Measurements from ENCODE around the gene WWOX. TPM values are rescaled to one million over a fixed set of nuclear protein-coding genes. Genes with fewer than 3 reads are reported as not detected.

WWOX gene
- total RNA-seq, 1 experiment from 2014 or later, result 28.3 TPM

DNA sequence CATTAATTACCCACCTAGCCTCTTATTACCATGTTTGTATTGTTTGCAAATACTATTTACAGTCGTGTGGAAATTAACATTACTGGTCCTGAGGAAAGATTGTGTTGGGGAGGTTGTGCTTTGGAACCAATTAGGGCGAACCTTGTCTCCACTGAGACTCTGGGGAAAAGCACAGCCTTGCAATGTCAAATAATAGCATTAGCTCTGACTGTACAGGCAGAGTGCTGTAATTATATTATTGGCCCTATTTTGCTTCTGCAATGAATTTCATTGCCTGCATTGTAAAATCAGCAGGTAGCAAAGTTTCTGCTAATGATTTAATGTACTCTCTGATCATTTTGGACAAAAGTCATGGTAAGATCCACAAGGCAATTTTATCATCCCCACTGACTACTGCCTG, 97.0 kb downstream of the WWOX start:
- CTCF ChIA-PET, result no interaction called here

DNA sequence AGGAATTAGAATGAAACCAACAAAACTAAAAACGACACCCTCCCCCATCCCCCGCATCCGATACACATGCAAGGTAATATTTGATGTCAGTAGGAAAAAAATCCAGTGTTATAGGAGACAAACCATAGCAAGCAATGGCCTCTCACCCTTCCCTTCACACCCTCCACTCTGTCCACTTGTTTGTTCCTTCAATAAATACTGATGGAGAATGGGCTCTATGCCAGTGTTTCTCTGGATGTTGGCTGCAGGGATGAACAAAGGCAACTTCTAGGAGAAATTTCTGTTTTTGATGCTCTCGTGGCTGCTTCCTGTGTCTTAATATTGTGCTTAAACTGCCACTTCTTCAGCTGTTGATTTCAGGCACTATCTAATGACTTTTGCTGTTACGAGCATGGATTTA, 98.8 kb downstream of the WWOX start:
- ATAC-seq, result no peak
- Histone ChIP-seq H3K9me2 (replicated peaks; ENCODE audit: low read length) (no peaks in the 10 kb centered on the region), H3K36me3 (ENCODE audit: low read depth, low read length) (no peaks in the 10 kb centered on the region), H2AFZ (ENCODE audit: low read length) (no peak overlapping the region), H3F3A (ENCODE audit: low read length, unreplicated experiment) (no peaks in the 10 kb centered on the region), H3K4me1 (ENCODE audit: insufficient read depth, low read length) (no peaks in the 10 kb centered on the region), H3K4me2 (ENCODE audit: low read length) (no peak overlapping the region), H3K27ac (ENCODE audit: low read length) (no peak overlapping the region), H3K4me3 (ENCODE audit: low read length) (no peak overlapping the region), H3K27me3 (ENCODE audit: low read length) (no peaks in the 10 kb centered on the region), H3K9ac (ENCODE audit: low read length) (no peak overlapping the region), H4K20me1 (ENCODE audit: low read length) (no peaks in the 10 kb centered on the region), H3K79me2 (ENCODE audit: low read length) (no peaks in the 10 kb centered on the region), H3K9me3 (ENCODE audit: low read length) (no peaks in the 10 kb centered on the region)
- TF ChIP-seq EZH2 (IDR thresholded peaks at IDR 0.05; ENCODE audit: low read length, unreplicated experiment), result no peak
- TF ChIP-seq EZH2phosphoT487 (IDR thresholded peaks at IDR 0.05; ENCODE audit: borderline replicate concordance, low read length), result no peak
- TF ChIP-seq CTCF (conservative IDR thresholded peaks at IDR 0.05; ENCODE audit: low read depth, low read length), result no peak
- ChIA-PET CTCF (no interaction called here), POLR2A (ENCODE audit: unreplicated experiment) (no interaction called here)
- BruUV-seq (replicated peaks), result no TSS peak
- intact Hi-C loops (cut with micrococcal nuclease), result no loop called here
- no peak for DNase-seq

More for the DNA sequence above, 97.0 kb downstream of the WWOX start:
- no TSS peak for BruUV-seq (replicated peaks)
- TF ChIP-seq CTCF (conservative IDR thresholded peaks at IDR 0.05; ENCODE audit: low read depth, low read length), result no peak
- no peak for TF ChIP-seq EZH2phosphoT487 (IDR thresholded peaks at IDR 0.05; ENCODE audit: borderline replicate concordance, low read length)
- no peak for TF ChIP-seq EZH2 (IDR thresholded peaks at IDR 0.05; ENCODE audit: low read length, unreplicated experiment)
- POLR2A ChIA-PET (ENCODE audit: unreplicated experiment), result no interaction called here
- no peak overlapping the region for H3K9ac ChIP-seq (ENCODE audit: low read length)
- H3K4me2 ChIP-seq (ENCODE audit: low read length), result no peak overlapping the region
- no peaks in the 10 kb centered on the region for H3K4me1 ChIP-seq (ENCODE audit: insufficient read depth, low read length)
- H3K9me3 ChIP-seq (ENCODE audit: low read length), result no peaks in the 10 kb centered on the region
- no peaks in the 10 kb centered on the region for H3K79me2 ChIP-seq (ENCODE audit: low read length)
- no peaks in the 10 kb centered on the region for H3F3A ChIP-seq (ENCODE audit: low read length, unreplicated experiment)
- H2AFZ ChIP-seq (ENCODE audit: low read length), result no peak overlapping the region
- no peak overlapping the region for H3K27ac ChIP-seq (ENCODE audit: low read length)
- ATAC-seq (no peak), DNase-seq (no peak)
- no peaks in the 10 kb centered on the region for H3K27me3 ChIP-seq (ENCODE audit: low read length)
- no peaks in the 10 kb centered on the region for H3K36me3 ChIP-seq (ENCODE audit: low read depth, low read length)
- H3K9me2 ChIP-seq (replicated peaks; ENCODE audit: low read length), result no peaks in the 10 kb centered on the region
- H4K20me1 ChIP-seq (ENCODE audit: low read length), result no peaks in the 10 kb centered on the region
- intact Hi-C loops (cut with micrococcal nuclease), result no loop called here
- H3K4me3 ChIP-seq (ENCODE audit: low read length), result no peak overlapping the region

DNA sequence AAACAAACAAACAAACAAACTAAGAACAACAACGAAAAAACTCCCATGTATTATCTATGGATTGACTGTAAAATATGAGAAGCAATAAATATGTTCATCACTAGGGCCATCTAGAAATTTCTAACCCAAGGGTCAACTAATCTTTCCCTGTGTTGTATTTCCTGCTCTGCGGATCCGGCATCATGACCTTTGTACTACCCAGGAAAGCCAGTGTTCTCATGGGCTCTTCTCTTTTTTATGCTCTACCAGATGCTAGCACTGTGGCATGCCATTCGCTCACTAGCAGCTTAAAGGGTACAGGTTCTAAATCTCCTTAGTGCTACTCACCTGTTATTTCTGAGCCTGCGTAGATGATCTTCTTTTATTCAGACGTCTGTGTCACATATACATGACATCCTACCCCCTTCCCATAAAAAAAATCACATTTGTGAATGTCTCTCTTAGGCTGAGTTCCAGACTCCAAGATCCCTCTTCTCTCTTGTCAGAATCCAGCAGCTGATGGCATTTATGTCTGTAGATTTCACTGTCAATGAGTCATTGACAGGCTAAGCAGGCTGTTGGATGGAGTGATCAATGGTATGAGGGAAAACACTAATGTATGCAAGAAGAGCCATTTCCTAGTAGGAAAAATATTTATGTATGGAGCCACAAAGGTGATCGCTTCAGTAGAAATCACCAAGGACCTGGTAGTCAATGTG, 100.0 kb downstream of the WWOX start:
- intact Hi-C loops (cut with micrococcal nuclease), result no loop called here
- no peak overlapping the region for H3K27ac ChIP-seq (ENCODE audit: low read length)
- no peak overlapping the region for H3K4me3 ChIP-seq (ENCODE audit: low read length)
- ATAC-seq (no peak), DNase-seq (peak; percentile 9)
- no peaks in the 10 kb centered on the region for H3K4me1 ChIP-seq (ENCODE audit: insufficient read depth, low read length)
- TF ChIP-seq CTCF (conservative IDR thresholded peaks at IDR 0.05; ENCODE audit: low read depth, low read length) (no peak), EZH2 (IDR thresholded peaks at IDR 0.05; ENCODE audit: low read length, unreplicated experiment) (no peak), EZH2phosphoT487 (IDR thresholded peaks at IDR 0.05; ENCODE audit: borderline replicate concordance, low read length) (no peak)
- H3K79me2 ChIP-seq (ENCODE audit: low read length), result no peaks in the 10 kb centered on the region
- no TSS peak for BruUV-seq (replicated peaks)
- no peaks in the 10 kb centered on the region for H3K36me3 ChIP-seq (ENCODE audit: low read depth, low read length)
- H3K27me3 ChIP-seq (ENCODE audit: low read length), result no peaks in the 10 kb centered on the region
- no peak overlapping the region for H2AFZ ChIP-seq (ENCODE audit: low read length)
- H3K9ac ChIP-seq (ENCODE audit: low read length), result no peak overlapping the region
- H3F3A ChIP-seq (ENCODE audit: low read length, unreplicated experiment), result no peaks in the 10 kb centered on the region
- H3K9me3 ChIP-seq (ENCODE audit: low read length), result no peaks in the 10 kb centered on the region
- POLR2A ChIA-PET (ENCODE audit: unreplicated experiment), result no interaction called here
- CTCF ChIA-PET, result no interaction called here
- H4K20me1 ChIP-seq (ENCODE audit: low read length), result no peaks in the 10 kb centered on the region
- no peak overlapping the region for H3K4me2 ChIP-seq (ENCODE audit: low read length)
- no peaks in the 10 kb centered on the region for H3K9me2 ChIP-seq (replicated peaks; ENCODE audit: low read length)
